GM21825 (cell line): ENCODE measurements around the gene PTH1R.

ENCODE experiments used
- ATAC-seq: cut with Tn5 transposase; IDR thresholded peaks from one replicate; pipeline ENCODE4 v1.9.1; 2021; ENCODE audit warnings: mild to moderate bottlenecking, moderate library complexity; ENCODE audit not compliant: unreplicated experiment

The PTH1R gene

DNA sequence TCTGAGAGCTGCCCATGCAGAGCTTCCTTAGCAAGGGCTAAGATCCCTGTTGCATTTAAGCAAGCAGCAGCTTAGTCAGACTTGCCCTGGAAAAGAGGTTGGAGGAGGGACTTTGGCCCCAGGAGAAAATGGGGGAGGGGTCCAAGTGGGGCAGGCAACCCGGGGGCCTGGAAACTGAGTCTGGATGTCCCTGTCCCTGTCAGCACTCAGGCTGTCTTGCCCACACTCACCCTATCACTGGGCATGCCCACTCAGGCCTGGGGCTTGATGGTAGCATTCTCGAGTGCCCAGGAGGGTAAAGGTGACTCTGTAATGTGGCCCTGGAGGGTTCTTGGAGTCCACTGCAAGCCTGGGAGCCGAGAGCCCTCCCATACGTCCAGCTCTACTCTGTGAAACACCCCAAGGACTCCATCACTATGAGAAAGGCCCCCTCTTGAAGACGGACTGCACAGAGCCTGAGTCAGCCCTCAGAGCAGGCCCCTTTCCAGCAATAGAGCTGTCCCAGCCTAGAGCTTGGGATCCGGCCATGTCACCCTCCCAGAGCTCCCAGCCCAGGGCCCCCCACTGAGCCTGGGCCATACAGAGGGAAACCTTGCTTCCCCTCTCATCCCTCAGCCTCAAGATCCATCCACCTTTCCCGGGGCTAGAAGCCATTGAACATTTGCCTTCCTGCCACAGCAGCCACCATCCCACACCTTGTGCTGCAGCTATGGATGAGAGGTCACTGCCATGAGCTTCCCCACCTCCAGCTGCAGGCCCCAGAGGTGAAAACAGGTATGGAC lies 27.6 kb upstream of the PTH1R start:
- ATAC-seq = no peak

GRCh38 chr3:46850468-46850779 lies 27.1 kb upstream of the PTH1R start:
- ATAC-seq = no peak

GRCh38 chr3:46851364-46852333 lies 25.9 kb upstream of the PTH1R start:
- ATAC-seq = no peak

- ATAC-seq = no peak
Observed at GRCh38 chr3:46852334-46852720, 25.2 kb upstream of the PTH1R start.

- no peak for ATAC-seq
Observed at GRCh38 chr3:46852839-46853355, 24.6 kb upstream of the PTH1R start.

DNA sequence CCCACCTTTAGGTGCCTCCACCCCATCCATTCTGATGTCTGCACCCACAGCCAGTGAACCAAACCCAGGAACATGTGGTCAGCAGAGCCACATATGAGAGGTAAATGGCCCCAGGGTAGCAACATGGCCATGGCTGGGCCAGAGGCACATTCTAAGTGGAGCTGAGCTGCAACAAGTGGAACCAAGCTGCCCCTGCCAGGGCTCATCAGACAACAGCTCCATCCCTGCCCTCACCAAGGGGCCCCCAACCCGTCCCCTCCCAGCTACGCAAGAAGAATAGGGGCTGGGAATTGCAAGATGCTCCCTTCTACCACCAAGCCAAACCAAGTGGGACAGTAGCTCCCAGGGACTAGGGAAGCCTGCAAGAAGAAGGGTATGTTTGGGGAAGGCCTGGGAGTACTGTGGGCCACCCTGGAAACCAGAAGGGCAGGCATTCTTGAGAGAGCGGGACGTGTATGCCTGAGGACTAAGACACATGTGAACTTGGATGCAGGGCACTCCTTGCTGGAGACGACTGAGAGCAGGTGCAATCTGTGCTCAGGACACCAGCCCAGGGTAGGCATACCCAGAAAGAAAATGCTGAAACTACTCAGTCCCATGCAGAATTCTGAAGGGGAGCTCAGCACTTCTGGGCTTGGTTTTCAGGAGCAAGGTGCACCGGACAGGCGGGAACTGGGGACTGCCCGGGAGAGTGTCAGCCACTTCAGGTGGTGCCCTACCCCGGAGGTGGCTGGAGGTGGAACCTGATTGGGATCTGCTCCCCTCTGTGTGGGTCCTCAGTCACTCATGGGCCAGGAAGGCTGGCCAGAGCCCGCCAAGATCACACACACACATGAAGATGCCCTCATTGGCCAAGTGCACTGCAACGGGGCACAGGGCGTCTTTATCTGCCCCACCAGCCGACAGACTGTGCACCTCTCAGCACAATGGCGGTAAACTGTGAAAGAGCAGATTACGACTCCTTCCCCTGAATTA lies 23.8 kb upstream of the PTH1R start:
- ATAC-seq = no peak

GRCh38 chr3:46854555-46854991 lies 22.9 kb upstream of the PTH1R start:
- ATAC-seq = no peak

DNA sequence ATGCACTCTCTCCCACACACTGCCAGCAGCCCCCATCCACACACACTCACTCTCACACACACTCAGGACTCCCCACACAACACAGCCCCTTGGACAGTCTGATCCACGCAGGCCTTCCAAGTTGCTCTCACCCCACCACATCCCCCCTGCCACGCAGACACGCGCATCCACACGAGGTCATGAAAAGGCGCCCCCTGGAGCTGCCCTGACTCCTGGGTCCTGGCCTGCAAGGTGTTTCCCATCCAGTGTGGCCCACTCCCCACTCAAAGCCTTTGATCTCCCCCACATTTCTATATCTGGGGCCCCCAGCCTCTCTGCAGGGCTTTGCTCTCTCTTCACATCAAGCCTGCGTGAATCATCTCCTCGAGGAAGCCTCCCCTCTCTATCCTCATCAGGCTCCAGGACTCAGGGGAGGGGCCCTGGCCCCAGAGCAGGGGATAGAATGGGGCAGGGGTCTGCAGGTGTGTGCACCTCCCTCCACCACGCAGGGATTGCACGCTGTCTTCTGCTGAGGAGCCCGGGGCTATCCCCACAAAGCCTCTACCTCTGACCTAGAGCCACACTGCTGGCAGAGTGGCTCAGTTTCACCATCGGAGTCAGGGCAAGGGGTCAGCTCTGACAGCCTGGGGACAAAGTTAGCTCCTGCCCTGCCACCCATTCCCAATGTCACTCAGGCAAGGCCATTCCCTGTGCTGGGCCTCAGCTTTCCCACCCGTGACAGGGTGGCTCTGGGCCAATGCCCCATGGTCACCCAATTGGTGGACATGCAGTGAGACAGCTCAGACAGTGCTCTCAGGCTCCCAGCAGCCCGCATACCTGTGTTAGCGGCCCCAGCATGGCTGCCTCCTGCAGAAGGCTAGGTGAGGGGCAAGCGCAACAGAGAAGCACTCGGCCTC lies 20.7 kb upstream of the PTH1R start:
- no peak for ATAC-seq

DNA sequence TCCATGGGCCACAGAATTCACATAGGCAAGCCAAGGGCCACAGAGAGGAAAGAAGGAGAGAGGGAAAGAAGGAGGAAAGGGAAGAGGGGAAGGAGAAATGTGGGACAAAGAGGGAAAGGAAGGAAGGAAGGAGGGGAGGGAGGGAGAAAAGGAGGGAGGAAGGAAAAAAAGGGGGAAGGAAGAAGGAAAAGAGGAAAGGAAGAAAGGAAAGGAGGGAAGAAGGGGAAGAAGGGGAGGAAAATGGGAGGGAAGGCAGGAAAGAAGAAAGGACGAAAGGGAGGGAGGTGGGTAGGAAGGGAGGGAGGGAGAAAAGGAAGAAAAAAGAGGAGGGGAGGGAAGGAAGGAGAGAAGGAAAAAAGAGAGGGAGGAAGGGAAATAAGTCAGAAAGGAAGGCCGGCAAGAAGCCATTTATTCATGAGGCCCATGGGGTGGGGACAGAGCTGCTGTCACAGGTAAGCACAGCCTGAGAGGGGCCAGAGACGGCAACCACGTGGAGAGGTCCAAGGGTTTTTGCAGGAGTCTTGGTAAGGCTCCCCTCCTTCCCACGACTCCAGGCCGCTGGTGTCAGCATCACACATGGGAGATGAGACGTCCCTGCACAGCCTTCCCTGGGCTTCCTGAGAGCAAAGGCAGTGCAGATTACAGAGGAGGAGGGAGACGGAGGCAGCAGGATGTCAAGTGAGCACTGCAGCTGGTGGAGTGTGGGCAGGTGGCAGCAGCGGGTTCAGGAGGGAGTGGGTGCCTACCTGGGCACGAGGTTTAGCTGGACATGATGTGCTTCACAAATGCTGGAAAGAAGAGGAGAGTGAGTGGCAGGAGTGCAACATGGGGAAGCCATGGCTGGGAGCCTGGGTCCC lies 19.8 kb upstream of the PTH1R start:
- ATAC-seq = no peak

DNA sequence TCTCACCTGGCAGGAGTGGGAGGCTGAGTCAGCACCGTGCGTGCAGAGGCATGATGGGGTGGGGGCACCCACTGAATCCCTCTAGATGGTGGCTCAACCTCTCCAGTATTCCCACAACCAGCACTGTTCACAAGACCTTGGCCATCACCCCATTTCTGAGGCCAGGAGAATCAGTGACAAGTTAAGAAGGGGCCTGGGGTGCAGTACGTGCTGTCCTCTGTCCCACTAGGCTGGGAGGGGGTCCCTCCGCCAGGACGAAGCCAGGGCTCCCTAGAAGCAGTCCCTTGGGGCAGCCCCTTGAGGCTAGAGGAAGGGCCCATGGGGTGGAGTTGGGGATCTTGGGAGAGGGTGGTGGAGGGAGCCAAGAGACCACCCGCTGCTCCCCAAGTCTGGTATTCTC lies 19.1 kb upstream of the PTH1R start:
- no peak for ATAC-seq

GRCh38 chr3:46859001-46859710 lies 18.4 kb upstream of the PTH1R start:
- ATAC-seq = no peak

GRCh38 chr3:46860017-46860809 lies 17.3 kb upstream of the PTH1R start:
- no peak for ATAC-seq

GRCh38 chr3:46860810-46861604 lies 16.5 kb upstream of the PTH1R start:
- no peak for ATAC-seq

- no peak for ATAC-seq
Observed at GRCh38 chr3:46861605-46862368, 15.7 kb upstream of the PTH1R start.

GRCh38 chr3:46862369-46863025 lies 15.0 kb upstream of the PTH1R start:
- no peak for ATAC-seq
